CD14-positive monocyte (primary cell): ENCODE measurements around the gene TMEM54. TPM values are rescaled to one million over a fixed set of nuclear protein-coding genes. Genes with fewer than 3 reads are reported as not detected.

ENCODE experiments used
- DNase-seq, 3 donors: peaks; one replicate each; pipeline ENCODE4 v3.0.0-alpha.2; 2011 to 2022
- H2AFZ ChIP-seq: 2 replicates; pipeline ENCODE4 v1.6.0; 2012; ENCODE audit warnings: mild to moderate bottlenecking, low read depth, low read length, inconsistent platforms; ENCODE audit not compliant: insufficient read depth, poor library complexity, severe bottlenecking
- H3K27ac ChIP-seq, 2 donors: 1 replicate in 1 of 2; 2 replicates in 1 of 2; pipeline ENCODE4 v1.5.1; 2012 to 2013; ENCODE audit warnings: low read length in 2 of 2, control low read depth in 1 of 2, inconsistent platforms in 1 of 2, low read depth in 1 of 2, mild to moderate bottlenecking in 1 of 2
- H3K27me3 ChIP-seq, 2 donors: one replicate each; pipeline versions ENCODE4 v1.6.0 to v1.6.1; 2011 to 2013; ENCODE audit warnings: low read length in 2 of 2; ENCODE audit not compliant: control insufficient read depth in 2 of 2, insufficient read depth in 2 of 2
- H3K36me3 ChIP-seq, 2 donors: replicated peaks in 1 of 2; 1 replicate in 1 of 2; 2 replicates in 1 of 2; pipeline versions ENCODE4 v1.5.1 to v1.6.1; 2012 to 2013; ENCODE audit warnings: low read length in 2 of 2, control low read depth in 1 of 2, inconsistent platforms in 1 of 2, mild to moderate bottlenecking in 1 of 2; ENCODE audit not compliant: insufficient read depth in 2 of 2, control insufficient read depth in 1 of 2
- H3K4me1 ChIP-seq, 2 donors: 1 replicate in 1 of 2; 2 replicates in 1 of 2; pipeline versions ENCODE4 v1.5.1 to v1.6.1; 2012 to 2013; ENCODE audit warnings: low read length in 2 of 2, control low read depth in 1 of 2, inconsistent platforms in 1 of 2, mild to moderate bottlenecking in 1 of 2, moderate library complexity in 1 of 2; ENCODE audit not compliant: insufficient read depth in 2 of 2, control insufficient read depth in 1 of 2
- H3K4me2 ChIP-seq: replicated peaks from 2 replicates; pipeline ENCODE3; 2012; ENCODE audit warnings: low read length, moderate library complexity, mild to moderate bottlenecking; ENCODE audit not compliant: poor library complexity, severe bottlenecking; ENCODE audit errors: extremely low read depth
- H3K4me3 ChIP-seq, 3 experiments: fragments of 200-600 bp in 1 of 3; sonication (generic) in 1 of 3; replicated peaks in 1 of 3; 1 replicate in 2 of 3; 2 replicates in 1 of 3; pipeline ENCODE4 v1.5.1; 2011 to 2013; ENCODE audit warnings: low read length in 3 of 3, mild to moderate bottlenecking in 3 of 3, control low read depth in 2 of 3, low read depth in 2 of 3, inconsistent platforms in 1 of 3, moderate library complexity in 1 of 3
- H3K79me2 ChIP-seq: 2 replicates; pipeline ENCODE4 v1.6.0; 2012; ENCODE audit warnings: mild to moderate bottlenecking, control low read depth, inconsistent platforms, low read length, moderate library complexity; ENCODE audit not compliant: insufficient read depth
- H3K9ac ChIP-seq: 2 replicates; pipeline ENCODE4 v1.6.0; 2017; ENCODE audit warnings: low read length, mild to moderate bottlenecking; ENCODE audit not compliant: insufficient read depth, poor library complexity, severe bottlenecking
- H3K9me3 ChIP-seq, 2 donors: replicated peaks in 1 of 2; 1 replicate in 1 of 2; 2 replicates in 1 of 2; pipeline versions ENCODE4 v1.5.1 to v1.6.1; 2012 to 2013; ENCODE audit warnings: low read length in 2 of 2, control low read depth in 1 of 2; ENCODE audit not compliant: control insufficient read depth in 1 of 2, insufficient read depth in 1 of 2
- H4K20me1 ChIP-seq: 2 replicates; pipeline ENCODE4 v1.6.0; 2012; ENCODE audit warnings: mild to moderate bottlenecking, low read length, control low read depth, moderate library complexity; ENCODE audit not compliant: insufficient read depth
- H3K27ac Mint-ChIP-seq, 7 donors: one replicate each; pipeline ENCODE4 v1.8.0; 2020; ENCODE audit warnings: mild to moderate bottlenecking in 7 of 7, mixed read lengths in 7 of 7, moderate library complexity in 6 of 7, inconsistent platforms in 2 of 7
- H3K27me3 Mint-ChIP-seq, 3 donors: one replicate each; pipeline ENCODE4 v1.8.0; 2021 to 2022; ENCODE audit warnings: low read depth in 3 of 3, mild to moderate bottlenecking in 3 of 3, mixed read lengths in 3 of 3, moderate library complexity in 3 of 3, inconsistent platforms in 1 of 3
- H3K36me3 Mint-ChIP-seq, 2 donors: one replicate each; pipeline ENCODE4 v1.8.0; 2020; ENCODE audit warnings: mixed read lengths in 2 of 2, inconsistent platforms in 1 of 2, mild to moderate bottlenecking in 1 of 2
- H3K4me1 Mint-ChIP-seq: one replicate; pipeline ENCODE4 v1.8.0; 2020; ENCODE audit warnings: mild to moderate bottlenecking, mixed read lengths
- H3K4me3 Mint-ChIP-seq, 2 donors: one replicate each; pipeline ENCODE4 v1.8.0; 2020; ENCODE audit warnings: mild to moderate bottlenecking in 2 of 2, mixed read lengths in 2 of 2, moderate library complexity in 1 of 2
- H3K9me3 Mint-ChIP-seq, 7 donors: one replicate each; pipeline ENCODE4 v1.8.0; 2020 to 2022; ENCODE audit warnings: mixed read lengths in 7 of 7, mild to moderate bottlenecking in 6 of 7, moderate library complexity in 6 of 7, inconsistent platforms in 2 of 7
- CTCF ChIP-seq: fragments of 200-600 bp; IDR thresholded peaks from one replicate; pipeline ENCODE4 v1.8.0; 2022; ENCODE audit warnings: antibody characterized with exemption, mild to moderate bottlenecking
- WGBS: methylation state at CpG from one replicate; pipeline ENCODE4 v1.1.5; 2013; ENCODE audit warnings: missing lambda C conversion rate; ENCODE audit not compliant: insufficient coverage; 5-methylcytosine and 5-hydroxymethylcytosine counted together
- intact Hi-C, 2 donors: fragments of 100-400 bp; cut with micrococcal nuclease; formaldehyde crosslinking; loops; one replicate each; pipeline versions ENCODE4 v1.15.0 to v1.15.1; 2023
- polyA plus RNA-seq, 3 donors: library from polyadenylated mRNA; depleted of rRNA in 1 of 3; unstranded in 2 of 3; stranded (reverse) in 1 of 3; fragments of 300-500 nt in 2 of 3; fragments of >200 nt in 1 of 3; fragmentation: Illumina TruSeq in 2 of 3; gene quantifications; 1 replicate in 2 of 3; 2 replicates in 1 of 3; pipeline ENCODE4 v1.2.3, GENCODE V29; 2012 to 2021

Gene TMEM54
- polyA plus RNA-seq, 3 donors = 0.08 TPM; not detected in 2

GRCh38 chr1:32917521-32917920 is 16.3 kb upstream of the TMEM54 start:
- Histone ChIP-seq H3K9ac (no peak overlapping the region), H3K4me3 (no peak overlapping the region), H2AFZ (no peak overlapping the region), H3K36me3 (no peaks in the 10 kb centered on the region), H3K9me3 (no peaks in the 10 kb centered on the region), H3K27ac (no peak overlapping the region), H3K4me1 (no peaks in the 10 kb centered on the region), H4K20me1 (no peaks in the 10 kb centered on the region), H3K27me3 (peaks cover 15 to 24% of the 10 kb centered on the region in 2 donors), H3K4me2 (no peak overlapping the region), H3K79me2 (no peaks in the 10 kb centered on the region)
- no peak for DNase-seq
- peaks cover 0 to 4% (median 2%) of the 10 kb centered on the region in 7 donors for H3K9me3 Mint-ChIP-seq
- peaks cover 24 to 55% (median 43%) of the 10 kb centered on the region in 3 donors for H3K27me3 Mint-ChIP-seq
- intact Hi-C loops = no loop called here
- H3K36me3 Mint-ChIP-seq = no peaks in the 10 kb centered on the region
- peak overlapping the region in 1 of 2 donors; percentile 35 for H3K4me3 Mint-ChIP-seq
- peaks cover 4% of the 10 kb centered on the region for H3K4me1 Mint-ChIP-seq
- WGBS = no CpG with 5 or more reads among the region's 7 CpGs
- TF ChIP-seq CTCF = no peak
- H3K27ac Mint-ChIP-seq = no peak overlapping the region

- Mint-ChIP-seq H3K27me3 (peaks cover 17 to 43% (median 34%) of the 10 kb centered on the region in 3 donors), H3K9me3 (peaks cover 0 to 4% (median 0%) of the 10 kb centered on the region in 7 donors), H3K27ac (no peak overlapping the region), H3K4me1 (peaks cover 4% of the 10 kb centered on the region), H3K4me3 (no peak overlapping the region), H3K36me3 (no peaks in the 10 kb centered on the region)
- Histone ChIP-seq H3K4me1 (no peaks in the 10 kb centered on the region), H3K4me3 (no peak overlapping the region), H2AFZ (no peak overlapping the region), H3K9ac (no peak overlapping the region), H3K27me3 (peaks cover 15 to 20% of the 10 kb centered on the region in 2 donors), H3K79me2 (no peaks in the 10 kb centered on the region), H3K36me3 (no peaks in the 10 kb centered on the region), H4K20me1 (no peaks in the 10 kb centered on the region), H3K4me2 (no peak overlapping the region), H3K9me3 (no peaks in the 10 kb centered on the region), H3K27ac (no peak overlapping the region)
- no peak for DNase-seq
- 93% methylated on average over 3 of the region's 12 CpGs for WGBS
- TF ChIP-seq CTCF = no peak
- intact Hi-C loops = no loop called here
Measured at GRCh38 chr1:32915766-32916706, 14.8 kb upstream of the TMEM54 start.
